Neural crest cell (in vitro differentiated cells): ENCODE results near the gene SUCLA2. TPM values are rescaled to one million over a fixed set of nuclear protein-coding genes. Genes with fewer than 3 reads are reported as not detected.
A peak's percentile ranks its signal among the peaks of the same experiment; 100 is the strongest.
"Not testable (repeated sequence)": the region's sequence is repeated elsewhere in the genome, so short reads cannot be mapped to it uniquely, and the experiment has no call there.

Source experiments
- DNase-seq: peaks from one replicate; pipeline ENCODE4 v3.0.0; 2021; ENCODE audit warnings: low read depth, mixed read lengths, low spot score
- H3K27ac Mint-ChIP-seq: one replicate; pipeline ENCODE4 v1.8.0; 2021; ENCODE audit warnings: mild to moderate bottlenecking, mixed read lengths; ENCODE audit not compliant: unreplicated experiment
- H3K27me3 Mint-ChIP-seq: 2 replicates; pipeline ENCODE4 v1.8.0; 2021; ENCODE audit warnings: low read depth, mild to moderate bottlenecking, mixed read lengths
- H3K36me3 Mint-ChIP-seq: 2 replicates; pipeline ENCODE4 v1.8.0; 2021; ENCODE audit warnings: low read depth, mild to moderate bottlenecking, mixed read lengths
- H3K4me1 Mint-ChIP-seq: 2 replicates; pipeline ENCODE4 v1.8.0; 2021; ENCODE audit warnings: mixed read lengths
- H3K4me3 Mint-ChIP-seq: one replicate; pipeline ENCODE4 v1.8.0; 2021; ENCODE audit warnings: mild to moderate bottlenecking, mixed read lengths
- H3K9me3 Mint-ChIP-seq: 2 replicates; pipeline ENCODE4 v1.8.0; 2021; ENCODE audit warnings: mixed read lengths
- total RNA-seq: library from RNA; stranded (reverse); gene quantifications from 2 replicates; pipeline ENCODE4 v1.2.1, GENCODE V29; 2021
- TF ChIP-seq, protein P1 (sequence below): fragments of 200-600 bp; sonication (generic); conservative IDR thresholded peaks from 2 replicates; pipeline ENCODE4 v1.5.0; 2021; ENCODE audit warnings: antibody characterized with exemption, mild to moderate bottlenecking

SUCLA2 gene
- total RNA-seq, 1 donor from 2014 or later: 49.3 TPM

DNA sequence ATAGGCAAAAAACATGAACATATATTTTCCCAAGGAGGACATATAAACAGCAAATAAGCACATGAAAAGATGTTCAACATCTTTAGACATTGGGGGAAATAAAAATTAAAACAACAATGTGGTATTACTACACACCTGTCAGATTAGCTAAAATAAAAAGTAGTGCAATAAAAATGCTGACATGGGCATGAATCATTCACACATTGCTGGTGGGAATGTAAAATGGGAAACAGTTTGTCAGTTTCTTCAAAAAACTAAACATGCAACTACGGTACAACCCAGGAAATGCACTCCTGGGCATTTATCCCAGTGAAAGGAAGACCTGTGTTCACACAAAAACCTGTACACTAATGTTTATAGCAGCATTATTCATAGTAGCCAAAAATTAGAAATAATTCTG lies 5.3 kb upstream of the SUCLA2 start:
- H3K27me3 Mint-ChIP-seq: no peaks in the 10 kb centered on the region
- no peaks in the 10 kb centered on the region for H3K9me3 Mint-ChIP-seq
- no peak for DNase-seq
- no peak overlapping the region for H3K27ac Mint-ChIP-seq
- H3K4me1 Mint-ChIP-seq: peaks cover 6% of the 10 kb centered on the region
- peaks cover 3% of the 10 kb centered on the region for H3K36me3 Mint-ChIP-seq
- no peak overlapping the region for H3K4me3 Mint-ChIP-seq
- TF ChIP-seq, protein P1, sequence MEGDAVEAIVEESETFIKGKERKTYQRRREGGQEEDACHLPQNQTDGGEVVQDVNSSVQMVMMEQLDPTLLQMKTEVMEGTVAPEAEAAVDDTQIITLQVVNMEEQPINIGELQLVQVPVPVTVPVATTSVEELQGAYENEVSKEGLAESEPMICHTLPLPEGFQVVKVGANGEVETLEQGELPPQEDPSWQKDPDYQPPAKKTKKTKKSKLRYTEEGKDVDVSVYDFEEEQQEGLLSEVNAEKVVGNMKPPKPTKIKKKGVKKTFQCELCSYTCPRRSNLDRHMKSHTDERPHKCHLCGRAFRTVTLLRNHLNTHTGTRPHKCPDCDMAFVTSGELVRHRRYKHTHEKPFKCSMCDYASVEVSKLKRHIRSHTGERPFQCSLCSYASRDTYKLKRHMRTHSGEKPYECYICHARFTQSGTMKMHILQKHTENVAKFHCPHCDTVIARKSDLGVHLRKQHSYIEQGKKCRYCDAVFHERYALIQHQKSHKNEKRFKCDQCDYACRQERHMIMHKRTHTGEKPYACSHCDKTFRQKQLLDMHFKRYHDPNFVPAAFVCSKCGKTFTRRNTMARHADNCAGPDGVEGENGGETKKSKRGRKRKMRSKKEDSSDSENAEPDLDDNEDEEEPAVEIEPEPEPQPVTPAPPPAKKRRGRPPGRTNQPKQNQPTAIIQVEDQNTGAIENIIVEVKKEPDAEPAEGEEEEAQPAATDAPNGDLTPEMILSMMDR: no peak

DNA sequence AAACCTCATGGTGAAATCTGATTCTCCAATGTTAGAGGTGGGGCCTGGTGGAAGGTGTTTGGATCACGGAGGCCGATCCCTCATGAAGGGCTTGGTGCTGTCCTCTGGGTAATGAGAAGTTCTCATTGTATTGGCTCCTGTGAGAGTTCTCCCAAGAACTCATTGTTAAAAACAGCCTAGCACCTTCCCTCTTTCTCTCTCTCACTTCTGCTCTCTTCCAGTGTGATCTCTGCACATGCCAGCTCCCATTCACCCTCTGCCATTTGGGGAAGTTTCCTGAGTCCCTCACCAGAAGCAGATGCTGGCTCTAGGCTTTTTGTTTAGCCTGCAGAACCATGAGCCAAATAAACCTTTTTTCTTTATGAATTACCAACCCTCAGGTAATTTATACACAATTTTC lies 3.1 kb upstream of the SUCLA2 start:
- Mint-ChIP-seq H3K9me3 (no peaks in the 10 kb centered on the region), H3K4me3 (peak overlapping the region; percentile 44), H3K27ac (no peak overlapping the region), H3K36me3 (peaks cover under 1% of the 10 kb centered on the region), H3K27me3 (no peaks in the 10 kb centered on the region), H3K4me1 (peaks cover 22% of the 10 kb centered on the region)
- TF ChIP-seq, protein P1: no peak
- DNase-seq: no peak

DNA sequence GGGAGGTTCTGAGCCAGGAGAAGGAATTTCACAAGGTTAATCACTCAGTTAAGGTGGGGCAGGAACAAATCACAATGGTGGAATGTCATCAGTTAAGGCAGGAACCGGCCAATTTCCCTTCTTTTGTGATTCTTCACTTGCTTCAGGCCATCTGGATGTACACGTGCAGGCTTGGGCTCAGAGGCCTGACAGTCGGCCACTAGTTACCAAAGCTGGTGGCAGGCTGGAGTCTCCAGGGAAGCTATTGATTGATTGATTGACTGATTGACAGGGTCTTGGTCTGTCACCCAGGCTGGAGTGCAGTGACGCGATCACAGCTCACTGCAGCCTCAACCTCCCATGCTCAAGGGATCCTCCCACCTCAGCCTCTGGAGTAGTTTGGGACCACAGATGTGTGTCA lies 926 bp upstream of the SUCLA2 start:
- not testable (repeated sequence) for DNase-seq, H3K27ac Mint-ChIP-seq, H3K36me3 Mint-ChIP-seq, H3K9me3 Mint-ChIP-seq, H3K27me3 Mint-ChIP-seq
- H3K4me3 Mint-ChIP-seq: peak overlapping the region; percentile 96
- peaks cover 29% of the 10 kb centered on the region for H3K4me1 Mint-ChIP-seq

DNA sequence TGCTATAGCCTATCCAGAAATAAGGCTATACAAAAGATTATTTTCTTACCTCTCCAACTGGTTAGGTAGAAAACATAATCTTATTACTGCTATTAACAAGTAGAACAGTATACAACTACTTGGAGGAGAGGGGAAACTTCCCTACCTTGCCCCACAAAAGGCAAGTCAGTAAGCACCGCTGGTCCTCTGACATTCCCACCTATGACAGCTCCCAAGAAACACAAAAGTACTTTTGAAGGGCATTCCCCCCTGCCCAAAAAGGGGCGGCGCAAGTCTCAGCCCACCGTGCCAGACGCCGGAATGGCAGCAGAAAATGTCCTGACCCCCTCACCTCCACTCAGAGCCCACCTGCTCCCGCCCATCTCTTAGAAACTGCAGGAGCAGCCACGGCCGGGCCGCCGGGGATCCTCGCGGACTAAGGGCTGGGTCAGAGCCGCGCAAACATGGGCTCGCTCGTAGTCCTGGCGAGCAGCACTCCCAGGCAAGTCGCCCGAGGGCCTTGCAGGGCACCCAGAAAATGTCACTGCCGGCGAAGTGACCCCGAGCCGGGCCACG lies 437 bp downstream of the SUCLA2 start:
- Mint-ChIP-seq H3K9me3 (no peaks in the 10 kb centered on the region), H3K27me3 (no peaks in the 10 kb centered on the region), H3K27ac (peak overlapping the region; percentile 86), H3K4me3 (peak overlapping the region; percentile 96), H3K4me1 (peaks cover 29% of the 10 kb centered on the region), H3K36me3 (peaks cover 3% of the 10 kb centered on the region)
- no peak for DNase-seq
- TF ChIP-seq, protein P1: no peak

DNA sequence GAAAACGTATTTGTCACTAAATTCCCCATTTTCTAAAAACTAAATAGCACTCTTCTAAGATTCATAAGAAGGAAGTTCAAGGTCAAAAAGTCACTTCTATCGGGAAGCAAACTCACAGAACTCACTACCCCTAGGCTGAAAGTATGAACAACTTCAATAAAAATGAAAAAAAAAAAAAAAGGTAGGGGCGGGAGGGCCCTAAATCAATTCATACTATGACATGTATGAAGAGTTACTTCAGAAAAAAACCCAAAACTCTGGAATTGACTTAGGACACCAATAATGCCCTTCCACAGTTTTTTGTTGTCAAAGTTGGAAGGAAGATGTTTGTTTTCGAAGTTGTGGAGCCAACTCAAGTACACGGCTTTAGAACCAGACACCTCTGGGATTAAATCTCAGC lies 1.1 kb downstream of the SUCLA2 start:
- TF ChIP-seq, protein P1: no peak
- peaks cover 3% of the 10 kb centered on the region for H3K36me3 Mint-ChIP-seq
- peak overlapping the region; percentile 96 for H3K4me3 Mint-ChIP-seq
- no peaks in the 10 kb centered on the region for H3K27me3 Mint-ChIP-seq
- no peak overlapping the region for H3K27ac Mint-ChIP-seq
- DNase-seq: no peak
- peaks cover 29% of the 10 kb centered on the region for H3K4me1 Mint-ChIP-seq
- no peaks in the 10 kb centered on the region for H3K9me3 Mint-ChIP-seq

DNA sequence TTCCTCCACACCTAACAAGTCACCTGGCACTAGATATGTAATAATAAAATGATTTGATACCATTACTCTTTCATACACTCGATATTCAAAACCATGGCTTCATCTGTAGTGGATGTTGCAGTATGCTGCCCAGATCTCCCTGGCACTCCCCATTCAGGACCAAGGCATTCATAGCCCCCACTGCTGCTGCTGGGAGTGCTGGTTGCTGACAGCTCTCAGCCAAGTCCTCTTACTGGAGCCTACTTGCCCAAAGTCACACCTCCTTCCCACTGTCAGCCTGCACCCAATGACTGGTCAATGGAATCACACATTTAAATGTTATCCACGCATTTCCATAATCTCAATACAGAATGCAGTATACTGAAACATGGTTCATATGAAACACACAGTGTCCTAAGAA lies 3.7 kb downstream of the SUCLA2 start:
- H3K9me3 Mint-ChIP-seq: no peaks in the 10 kb centered on the region
- H3K36me3 Mint-ChIP-seq: peaks cover 11% of the 10 kb centered on the region
- no peaks in the 10 kb centered on the region for H3K27me3 Mint-ChIP-seq
- TF ChIP-seq, protein P1: no peak
- no peak for DNase-seq
- H3K4me1 Mint-ChIP-seq: peaks cover 29% of the 10 kb centered on the region
- peak overlapping the region; percentile 54 for H3K27ac Mint-ChIP-seq
- H3K4me3 Mint-ChIP-seq: peak overlapping the region; percentile 10
